ENCODE data around the gene ANKRD22. TPM values are rescaled to one million over a fixed set of nuclear protein-coding genes. Genes with fewer than 3 reads are reported as not detected.
A peak's percentile ranks its signal among the peaks of the same experiment; 100 is the strongest.

ANKRD22 gene
- total RNA-seq = not detected

- H3K4me1 Mint-ChIP-seq = peaks cover 21% of the 10 kb centered on the region
- no peaks in the 10 kb centered on the region for H3K36me3 Mint-ChIP-seq
- no peak for ATAC-seq (ENCODE audit: low read depth)
- no peak for DNase-seq
- POLR2A ChIA-PET = interaction anchor here (1.0 kb wide), 1 partner anchor 30 kb away, joined by 3 read pairs; no protein-coding TSS in a partner anchor
- no peak within 1 kb of the TSS for H3K27ac Mint-ChIP-seq
- no peaks in the 10 kb centered on the region for H3K27me3 Mint-ChIP-seq
- H3K4me3 Mint-ChIP-seq = no peak within 1 kb of the TSS
- H3K9me3 Mint-ChIP-seq = no peaks in the 10 kb centered on the region
Measured at GRCh38 chr10:88851706-88852105, at the start of gene ANKRD22. Gene ANKRD22, minus strand, starts transcription at chr10:88851844. Its CDS starts 237 bp downstream, at chr10:88851607.

DNA sequence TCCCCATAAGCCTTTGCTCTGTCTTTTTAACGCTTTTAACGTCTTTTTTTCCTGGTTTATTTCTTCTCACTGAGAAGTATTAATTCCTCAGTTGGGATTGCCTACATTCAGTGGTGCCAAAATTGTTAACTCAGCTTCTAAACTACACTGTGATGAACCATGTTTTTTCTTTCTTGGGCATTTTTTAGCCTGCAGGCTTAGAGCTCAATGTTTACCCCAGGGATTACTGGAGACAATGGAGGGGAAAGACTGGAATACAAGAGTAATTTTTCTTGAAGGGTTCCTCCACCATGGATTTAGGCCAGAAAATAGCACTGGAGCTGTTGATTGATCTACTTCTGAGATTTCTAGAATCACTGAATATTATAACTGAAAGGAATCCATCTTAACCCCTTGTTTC is 48.2 kb upstream of the ANKRD22 start:
- Mint-ChIP-seq H3K27me3 (no peaks in the 10 kb centered on the region), H3K4me3 (no peak overlapping the region), H3K36me3 (peaks cover 58% of the 10 kb centered on the region), H3K9me3 (no peaks in the 10 kb centered on the region), H3K27ac (no peak overlapping the region), H3K4me1 (peaks cover 51% of the 10 kb centered on the region)
- ATAC-seq (ENCODE audit: low read depth) (no peak), DNase-seq (no peak)
- POLR2A ChIA-PET = interaction anchor here (0.6 to 2.9 kb wide), 3 partner anchors 18 to 396 kb away, joined by 3 to 18 read pairs (median 3); partner anchors contain the start of gene STAMBPL1

GRCh38 chr10:88898727-88899126 is 47.1 kb upstream of the ANKRD22 start:
- DNase-seq (no peak), ATAC-seq (ENCODE audit: low read depth) (no peak)
- no peak overlapping the region for H3K27ac Mint-ChIP-seq
- H3K4me1 Mint-ChIP-seq = peaks cover 55% of the 10 kb centered on the region
- peaks cover 57% of the 10 kb centered on the region for H3K36me3 Mint-ChIP-seq
- no peaks in the 10 kb centered on the region for H3K27me3 Mint-ChIP-seq
- POLR2A ChIA-PET = no interaction called here
- no peaks in the 10 kb centered on the region for H3K9me3 Mint-ChIP-seq
- H3K4me3 Mint-ChIP-seq = no peak overlapping the region

DNA sequence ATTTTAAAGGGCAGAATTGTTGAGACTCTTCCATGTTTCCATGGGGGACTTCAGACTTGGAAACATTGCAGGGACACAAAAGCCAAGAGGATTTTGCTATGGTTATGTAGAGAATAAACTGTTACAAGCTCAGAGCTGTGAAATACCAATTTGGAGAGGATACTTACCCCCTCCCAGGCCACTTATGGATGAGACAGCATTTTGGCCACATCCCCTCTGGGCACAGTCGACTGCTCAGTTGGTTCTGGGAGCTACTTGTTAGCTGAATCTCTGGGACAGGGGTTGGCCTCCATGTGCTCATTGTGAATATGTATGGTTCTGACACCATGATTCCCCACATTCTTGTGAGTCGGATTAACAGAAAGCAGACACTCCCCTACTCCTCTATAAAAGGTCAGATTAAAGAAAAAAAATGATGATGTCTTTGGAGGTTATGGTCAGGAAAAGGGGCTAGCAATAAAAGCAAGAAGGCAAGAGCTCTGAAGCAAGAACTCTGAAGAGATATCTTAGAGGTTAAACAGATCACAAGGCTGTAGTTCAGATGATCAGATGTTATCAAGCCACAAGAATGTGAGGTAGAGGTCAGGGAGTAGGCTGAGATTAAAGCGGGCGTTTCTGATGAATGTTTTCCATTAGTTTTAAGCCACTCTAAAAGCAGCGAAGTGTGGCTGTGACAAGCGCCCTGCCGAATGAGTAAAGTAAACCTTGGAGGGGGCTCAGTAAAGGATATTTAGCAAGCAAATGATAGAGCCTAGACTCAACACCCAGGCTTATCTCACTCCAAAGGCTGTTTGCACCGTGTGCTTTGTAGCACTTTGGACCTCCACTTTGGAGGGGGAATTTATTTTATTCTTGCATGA is 45.6 kb upstream of the ANKRD22 start:
- H3K9me3 Mint-ChIP-seq = no peaks in the 10 kb centered on the region
- DNase-seq = no peak
- no peaks in the 10 kb centered on the region for H3K27me3 Mint-ChIP-seq
- peak; percentile 49 for ATAC-seq (ENCODE audit: low read depth)
- peak overlapping the region; percentile 39 for H3K4me3 Mint-ChIP-seq
- H3K36me3 Mint-ChIP-seq = peaks cover 51% of the 10 kb centered on the region
- peaks cover 56% of the 10 kb centered on the region for H3K4me1 Mint-ChIP-seq
- H3K27ac Mint-ChIP-seq = peak overlapping the region; percentile 55
- POLR2A ChIA-PET = interaction anchor here (1.5 kb wide), 1 partner anchor 17 kb away, joined by 4 read pairs; the partner anchor contains the start of gene STAMBPL1

DNA sequence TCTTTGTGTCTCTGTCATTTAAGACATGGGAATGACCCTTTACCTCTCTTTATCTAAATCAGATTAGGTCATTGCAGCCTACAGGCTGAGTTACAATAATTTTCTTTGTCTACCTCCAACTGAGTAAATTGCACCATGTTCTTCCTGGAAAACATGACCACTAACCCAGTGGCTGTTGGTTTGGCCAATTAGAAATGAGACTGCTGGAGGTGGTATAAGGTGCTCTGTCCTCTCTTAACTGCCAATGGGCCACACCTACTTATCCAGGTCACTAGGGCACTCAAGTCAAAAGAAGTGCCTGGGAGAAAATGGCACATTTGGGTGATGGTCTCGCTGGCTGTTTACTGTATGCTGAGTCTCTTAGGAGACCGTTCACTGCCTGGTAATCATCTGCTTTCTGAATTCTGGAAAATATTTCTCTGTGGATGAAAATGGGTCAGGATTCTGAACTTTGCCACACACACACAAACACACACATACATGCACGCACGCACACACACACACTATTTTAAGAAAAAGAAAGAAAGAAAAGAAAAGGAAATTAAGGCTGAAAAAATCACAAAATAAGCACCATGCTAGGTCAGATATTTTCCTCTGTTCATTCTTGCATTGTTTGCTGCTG is 44.8 kb upstream of the ANKRD22 start:
- no peaks in the 10 kb centered on the region for H3K27me3 Mint-ChIP-seq
- H3K27ac Mint-ChIP-seq = no peak overlapping the region
- H3K4me1 Mint-ChIP-seq = peaks cover 53% of the 10 kb centered on the region
- H3K9me3 Mint-ChIP-seq = no peaks in the 10 kb centered on the region
- peaks cover 48% of the 10 kb centered on the region for H3K36me3 Mint-ChIP-seq
- peak overlapping the region; percentile 37 for H3K4me3 Mint-ChIP-seq
- POLR2A ChIA-PET = interaction anchor here (1.5 kb wide), 1 partner anchor 16 kb away, joined by 4 read pairs; the partner anchor contains the start of gene STAMBPL1
- DNase-seq (no peak), ATAC-seq (ENCODE audit: low read depth) (peak; percentile 31)

DNA sequence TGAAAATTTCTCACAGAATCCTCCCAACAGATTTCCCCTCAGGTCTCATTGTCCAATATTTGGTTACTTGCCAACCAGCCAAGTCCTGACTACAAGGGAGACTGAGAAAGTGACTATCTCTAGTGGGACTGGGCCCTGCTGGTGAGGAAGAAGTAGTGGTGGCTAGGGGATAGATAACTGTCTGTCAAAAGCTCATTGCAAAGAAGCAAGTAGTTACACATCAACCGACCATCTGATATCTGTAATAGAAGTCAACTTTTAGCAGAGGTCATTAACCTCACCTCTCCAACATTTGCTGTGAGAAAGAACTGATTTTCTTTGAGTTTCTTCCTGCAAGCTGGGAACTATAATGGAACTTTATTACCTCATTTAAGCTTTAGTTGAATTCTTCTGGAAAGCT is 43.6 kb upstream of the ANKRD22 start:
- DNase-seq (no peak), ATAC-seq (ENCODE audit: low read depth) (no peak)
- Mint-ChIP-seq H3K36me3 (peaks cover 48% of the 10 kb centered on the region), H3K4me3 (no peak overlapping the region), H3K9me3 (no peaks in the 10 kb centered on the region), H3K27ac (no peak overlapping the region), H3K4me1 (peaks cover 48% of the 10 kb centered on the region), H3K27me3 (no peaks in the 10 kb centered on the region)
- POLR2A ChIA-PET = interaction anchor here (1.6 kb wide), 1 partner anchor 15 kb away, joined by 5 read pairs; the partner anchor contains the start of gene STAMBPL1

DNA sequence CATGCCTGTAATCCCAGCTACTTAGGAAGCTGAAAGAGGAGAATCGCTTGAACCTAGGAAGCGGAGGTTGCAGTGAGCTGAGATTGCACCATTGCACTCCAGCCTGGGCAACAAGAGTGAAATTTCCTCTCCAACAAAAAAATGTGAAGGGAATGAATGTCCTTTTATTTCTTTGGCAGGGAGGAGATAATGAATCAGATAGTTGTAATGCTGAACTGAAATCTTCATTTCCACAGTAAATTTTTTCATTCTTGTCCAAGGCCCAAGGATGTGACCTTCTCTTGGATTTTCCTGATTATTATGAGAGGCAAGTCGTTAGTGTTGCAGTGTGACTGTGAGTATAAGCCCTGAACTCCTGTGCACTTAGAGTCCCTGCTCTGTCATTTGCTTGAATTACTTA is 42.0 kb upstream of the ANKRD22 start:
- Mint-ChIP-seq H3K4me3 (no peak overlapping the region), H3K4me1 (peaks cover 51% of the 10 kb centered on the region), H3K27me3 (no peaks in the 10 kb centered on the region), H3K9me3 (no peaks in the 10 kb centered on the region), H3K36me3 (peaks cover 49% of the 10 kb centered on the region), H3K27ac (no peak overlapping the region)
- ATAC-seq (ENCODE audit: low read depth) = no peak
- DNase-seq = no peak
- POLR2A ChIA-PET = no interaction called here

DNA sequence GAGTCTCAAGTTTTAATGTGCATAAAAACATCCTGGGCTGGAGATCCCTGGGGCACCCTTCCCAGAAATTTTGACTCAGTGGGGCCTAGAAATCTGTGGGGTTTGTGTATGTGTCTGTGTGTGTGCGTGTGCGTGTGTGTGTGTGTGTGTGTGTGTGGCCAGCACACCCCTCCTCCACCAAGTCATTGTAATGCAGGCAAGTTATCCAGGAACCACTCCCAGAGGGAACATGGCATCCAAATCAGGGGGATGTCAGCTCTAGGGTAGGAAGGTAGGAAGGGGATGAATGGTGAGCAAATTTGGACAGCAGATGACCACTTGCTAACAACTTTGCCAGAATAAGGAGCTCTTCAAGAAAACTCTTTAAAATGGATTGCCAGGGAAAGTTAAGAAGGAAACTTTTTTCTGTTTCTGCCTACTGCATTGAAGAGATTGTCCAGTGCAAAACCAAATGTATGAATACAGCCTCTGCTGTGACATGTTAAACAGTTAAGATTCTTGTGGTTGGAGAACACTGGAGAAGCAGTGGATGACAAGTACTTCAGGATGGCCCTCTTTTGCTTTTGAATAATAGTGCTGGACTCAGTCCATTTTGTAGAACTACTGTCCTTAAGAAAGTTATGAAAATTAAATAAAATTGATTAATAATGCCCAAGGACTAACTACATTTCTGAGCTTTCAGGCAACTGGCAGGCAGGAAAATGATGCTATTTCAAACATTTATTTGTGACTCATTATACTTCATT is 40.8 kb upstream of the ANKRD22 start:
- Mint-ChIP-seq H3K36me3 (peaks cover 51% of the 10 kb centered on the region), H3K27ac (peak overlapping the region; percentile 17), H3K27me3 (no peaks in the 10 kb centered on the region), H3K4me3 (no peak overlapping the region), H3K4me1 (peaks cover 56% of the 10 kb centered on the region), H3K9me3 (no peaks in the 10 kb centered on the region)
- DNase-seq (no peak), ATAC-seq (ENCODE audit: low read depth) (no peak)
- POLR2A ChIA-PET = no interaction called here

DNA sequence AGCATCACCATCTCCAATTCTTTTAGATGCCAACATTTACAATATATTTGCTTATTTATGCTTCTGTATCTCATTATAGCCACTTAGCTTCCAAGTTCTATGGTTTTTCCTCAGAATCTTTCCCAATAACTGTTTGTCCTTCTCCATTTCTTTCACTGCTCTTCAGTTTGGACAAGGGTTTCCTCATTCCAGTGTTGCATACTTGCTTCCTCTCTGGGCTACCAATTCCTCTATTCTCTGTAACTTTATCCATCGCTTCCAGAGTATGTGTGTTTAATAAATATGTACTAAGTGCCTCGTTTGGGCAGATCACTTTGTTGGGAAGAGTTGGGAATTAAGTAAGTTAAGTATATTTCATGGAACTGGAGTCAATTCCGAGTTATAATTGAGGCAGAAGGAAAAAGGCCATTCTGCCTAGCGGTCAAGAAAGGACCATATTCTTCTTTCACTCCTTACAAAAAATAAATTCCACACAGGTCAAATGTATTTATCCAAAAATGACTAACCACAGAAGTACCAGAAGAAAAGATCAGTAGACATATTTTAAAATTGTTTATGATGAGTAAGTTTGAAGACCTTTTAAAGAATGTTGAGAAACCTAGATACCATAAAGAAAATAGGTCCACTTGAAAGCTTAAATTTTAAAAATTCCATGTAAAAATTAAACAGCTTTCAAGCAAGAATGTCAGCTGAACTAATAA is 39.2 kb upstream of the ANKRD22 start:
- H3K36me3 Mint-ChIP-seq = peaks cover 45% of the 10 kb centered on the region
- H3K4me3 Mint-ChIP-seq = no peak overlapping the region
- H3K27me3 Mint-ChIP-seq = no peaks in the 10 kb centered on the region
- no peaks in the 10 kb centered on the region for H3K9me3 Mint-ChIP-seq
- no peak for ATAC-seq (ENCODE audit: low read depth)
- POLR2A ChIA-PET = no interaction called here
- peaks cover 52% of the 10 kb centered on the region for H3K4me1 Mint-ChIP-seq
- H3K27ac Mint-ChIP-seq = no peak overlapping the region
- no peak for DNase-seq

- ATAC-seq (ENCODE audit: low read depth) = no peak
- POLR2A ChIA-PET = interaction anchor here (1.1 kb wide), 1 partner anchor 10 kb away, joined by 3 read pairs; no protein-coding TSS in a partner anchor
- Mint-ChIP-seq H3K9me3 (no peaks in the 10 kb centered on the region), H3K4me3 (no peak overlapping the region), H3K27me3 (no peaks in the 10 kb centered on the region), H3K36me3 (peaks cover 45% of the 10 kb centered on the region), H3K4me1 (peaks cover 52% of the 10 kb centered on the region), H3K27ac (no peak overlapping the region)
- no peak for DNase-seq
Measured at GRCh38 chr10:88889559-88890337, 38.1 kb upstream of the ANKRD22 start.

DNA sequence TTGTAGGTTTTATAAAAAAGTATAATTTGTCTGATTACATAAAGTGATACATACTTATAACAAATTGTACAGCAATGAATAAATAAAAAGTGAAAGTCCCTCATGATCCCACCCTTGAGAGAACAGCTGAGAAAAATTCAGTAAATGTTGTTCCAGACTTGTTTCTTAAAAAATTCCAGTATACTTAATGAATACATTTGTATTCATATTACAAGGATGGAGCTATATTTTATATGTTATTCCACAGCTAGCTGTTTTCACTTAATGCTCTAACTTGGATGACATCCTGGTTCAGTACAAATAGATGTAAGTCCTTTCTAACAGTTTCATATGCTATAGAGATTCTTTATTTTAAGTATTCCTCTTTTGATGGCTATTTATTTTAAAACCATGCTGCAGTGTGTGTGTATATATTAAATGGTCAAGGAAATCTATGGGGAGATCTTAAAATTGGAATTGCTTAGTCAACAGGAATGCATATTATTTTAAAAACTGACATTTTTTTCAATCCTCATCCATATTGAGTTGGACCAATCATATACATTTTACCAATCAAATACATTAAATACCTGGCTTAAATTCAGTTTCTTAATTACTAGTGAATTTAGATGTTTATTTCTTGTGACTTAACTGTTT is 37.3 kb upstream of the ANKRD22 start:
- H3K4me1 Mint-ChIP-seq = peaks cover 54% of the 10 kb centered on the region
- POLR2A ChIA-PET = no interaction called here

GRCh38 chr10:88886557-88886956 is 34.9 kb upstream of the ANKRD22 start:
- ATAC-seq (ENCODE audit: low read depth) (peak; percentile 33), DNase-seq (no peak)
- Mint-ChIP-seq H3K27me3 (no peaks in the 10 kb centered on the region), H3K4me3 (no peak overlapping the region), H3K4me1 (peaks cover 65% of the 10 kb centered on the region), H3K9me3 (no peaks in the 10 kb centered on the region), H3K27ac (no peak overlapping the region), H3K36me3 (peaks cover 54% of the 10 kb centered on the region)
- POLR2A ChIA-PET = no interaction called here

More for the DNA sequence above, 37.3 kb upstream of the ANKRD22 start:
- H3K36me3 Mint-ChIP-seq = peaks cover 45% of the 10 kb centered on the region
- no peak overlapping the region for H3K4me3 Mint-ChIP-seq
- no peaks in the 10 kb centered on the region for H3K9me3 Mint-ChIP-seq
- no peak for DNase-seq
- no peak overlapping the region for H3K27ac Mint-ChIP-seq
- H3K27me3 Mint-ChIP-seq = no peaks in the 10 kb centered on the region
- no peak for ATAC-seq (ENCODE audit: low read depth)
